Glomerular visceral epithelial cell (primary cell): ENCODE results near the gene PRKN.
A peak's percentile ranks its signal among the peaks of the same experiment; 100 is the strongest.

Experiments
- DNase-seq: peaks from one replicate; pipeline ENCODE4 v3.0.0-alpha.2; 2016; ENCODE audit errors: extremely low spot score

Gene PRKN

DNA sequence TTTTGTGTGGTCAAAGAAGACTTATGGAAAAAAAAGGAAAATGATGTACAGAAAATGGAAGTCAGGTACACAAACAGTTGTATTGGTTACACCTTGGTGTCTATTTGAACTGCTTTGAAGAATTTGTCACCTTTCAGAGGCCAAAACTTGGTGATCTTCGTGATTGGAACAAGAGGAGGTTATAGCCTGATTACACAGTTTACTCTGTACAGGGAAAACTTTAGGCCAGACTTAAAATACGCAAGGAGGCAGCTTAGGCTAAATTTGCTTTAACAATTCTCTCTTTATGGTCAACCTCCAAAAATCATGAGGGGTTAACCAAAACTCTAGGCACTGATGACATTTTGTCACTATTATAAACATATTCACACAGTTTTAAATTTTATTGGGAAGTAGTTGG lies 353.7 kb downstream of the PRKN start:
- DNase-seq: no peak

DNA sequence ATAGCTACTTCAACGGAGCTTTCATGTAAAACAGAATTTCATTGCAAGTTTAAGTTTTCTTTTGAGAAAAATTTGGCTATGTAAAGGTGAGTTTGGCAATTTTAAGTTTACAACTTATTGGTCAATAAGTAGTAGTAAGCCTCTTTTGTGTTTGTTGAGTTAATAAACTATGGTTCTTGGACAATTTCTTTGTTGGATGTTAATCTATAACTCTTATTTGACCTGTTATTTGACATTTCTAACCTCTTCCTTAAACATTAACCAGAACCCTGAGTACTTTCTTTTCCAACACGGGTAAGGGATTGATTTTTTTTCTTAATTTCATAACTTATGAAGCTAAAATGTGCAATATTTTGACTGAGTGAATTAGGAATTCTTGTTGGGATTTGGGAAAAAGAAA lies 354.4 kb downstream of the PRKN start:
- DNase-seq: peak; percentile 4

DNA sequence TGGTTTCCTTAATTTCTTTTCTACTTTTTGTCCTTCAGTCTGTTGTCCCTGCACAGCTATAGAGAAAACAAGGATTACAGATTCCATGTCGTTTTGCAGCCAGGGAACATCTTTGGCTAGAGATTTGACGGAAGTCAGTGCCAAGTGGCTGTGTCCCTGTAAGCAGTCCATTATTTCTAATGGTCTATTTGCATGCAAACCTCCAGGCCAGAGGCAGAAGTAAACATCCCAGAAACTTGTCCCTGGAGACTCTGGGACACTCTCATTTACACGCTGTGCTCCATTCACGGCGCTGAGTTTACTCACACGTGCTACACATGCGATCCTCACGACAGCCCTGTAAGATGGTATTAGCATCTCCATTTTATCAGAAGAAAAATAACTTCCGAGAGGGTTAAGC lies 355.5 kb downstream of the PRKN start:
- no peak for DNase-seq

DNA sequence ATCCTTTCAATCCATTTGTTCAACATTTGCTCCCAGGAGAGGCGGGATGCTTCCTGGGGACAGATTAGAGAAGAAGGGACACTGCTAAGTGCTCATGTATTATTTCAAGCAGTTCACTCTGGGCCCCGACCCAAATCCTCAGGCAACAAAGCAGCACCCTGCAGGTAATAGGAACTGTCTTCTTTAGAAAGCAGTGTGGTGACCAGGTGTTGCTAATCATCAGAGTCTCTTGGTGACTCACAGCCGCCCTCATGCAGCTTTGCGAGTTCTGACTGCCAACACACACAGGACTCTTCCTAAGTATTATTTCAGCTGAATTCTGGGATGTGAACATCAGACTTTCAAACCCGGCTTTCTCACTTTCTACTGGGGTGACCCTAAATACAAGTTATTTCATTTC lies 356.4 kb downstream of the PRKN start:
- DNase-seq: no peak

DNA sequence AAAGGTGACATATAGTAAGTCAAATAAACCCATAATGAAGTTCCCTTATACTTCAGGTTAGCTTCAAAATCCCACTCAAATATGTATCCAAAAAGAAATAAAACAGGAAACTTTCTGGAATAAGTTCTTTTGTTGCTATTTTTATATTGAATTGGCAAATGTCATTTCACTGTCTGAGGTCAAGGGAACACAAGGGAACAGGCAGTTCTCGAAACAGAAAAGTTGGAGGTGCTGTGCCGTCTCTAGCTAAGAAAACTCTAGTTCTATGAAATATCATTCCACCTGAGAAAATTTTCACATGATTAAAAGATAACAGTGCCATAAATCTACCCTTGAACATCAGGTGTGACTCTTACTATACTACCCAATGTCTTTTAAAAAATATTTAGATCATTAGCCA lies 358.5 kb downstream of the PRKN start:
- no peak for DNase-seq

DNA sequence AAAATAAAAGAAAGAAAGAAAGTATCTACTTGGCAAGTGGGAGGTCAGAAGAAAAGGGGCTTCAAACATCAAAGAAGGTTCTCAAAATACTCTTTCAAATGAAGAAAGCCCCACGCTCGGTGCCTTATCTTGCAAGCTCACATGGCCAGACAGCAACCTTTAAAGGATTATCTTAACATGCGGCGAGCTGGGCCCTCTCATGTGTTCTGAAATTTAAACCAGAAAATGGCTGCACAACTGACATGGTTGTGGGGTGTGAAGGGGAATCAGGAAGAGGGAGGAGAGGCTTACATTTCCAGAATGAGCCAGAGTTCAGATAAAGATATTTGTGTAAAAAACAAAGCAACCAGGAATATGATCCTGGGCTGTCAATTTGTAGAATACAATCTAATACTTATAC lies 363.1 kb downstream of the PRKN start:
- no peak for DNase-seq

DNA sequence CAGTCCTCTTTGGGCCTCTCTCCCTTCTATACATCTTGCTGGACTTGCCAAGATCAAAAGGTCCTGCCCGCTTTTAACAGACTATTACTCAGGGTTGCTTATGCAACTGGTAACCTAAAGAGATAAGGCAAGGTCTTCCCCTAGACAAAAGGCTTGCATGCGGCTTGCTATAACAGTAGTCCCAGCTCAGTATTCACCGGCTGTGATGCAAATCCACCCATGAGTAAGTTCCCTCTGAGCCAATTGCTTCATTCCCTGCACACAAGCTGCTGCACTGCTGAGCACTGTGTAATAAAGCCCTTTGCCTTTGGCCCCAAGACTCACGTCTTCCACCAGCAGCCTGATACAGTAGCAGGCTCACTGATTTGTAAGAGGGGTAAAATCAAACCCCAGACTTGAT lies 363.8 kb downstream of the PRKN start:
- no peak for DNase-seq

DNA sequence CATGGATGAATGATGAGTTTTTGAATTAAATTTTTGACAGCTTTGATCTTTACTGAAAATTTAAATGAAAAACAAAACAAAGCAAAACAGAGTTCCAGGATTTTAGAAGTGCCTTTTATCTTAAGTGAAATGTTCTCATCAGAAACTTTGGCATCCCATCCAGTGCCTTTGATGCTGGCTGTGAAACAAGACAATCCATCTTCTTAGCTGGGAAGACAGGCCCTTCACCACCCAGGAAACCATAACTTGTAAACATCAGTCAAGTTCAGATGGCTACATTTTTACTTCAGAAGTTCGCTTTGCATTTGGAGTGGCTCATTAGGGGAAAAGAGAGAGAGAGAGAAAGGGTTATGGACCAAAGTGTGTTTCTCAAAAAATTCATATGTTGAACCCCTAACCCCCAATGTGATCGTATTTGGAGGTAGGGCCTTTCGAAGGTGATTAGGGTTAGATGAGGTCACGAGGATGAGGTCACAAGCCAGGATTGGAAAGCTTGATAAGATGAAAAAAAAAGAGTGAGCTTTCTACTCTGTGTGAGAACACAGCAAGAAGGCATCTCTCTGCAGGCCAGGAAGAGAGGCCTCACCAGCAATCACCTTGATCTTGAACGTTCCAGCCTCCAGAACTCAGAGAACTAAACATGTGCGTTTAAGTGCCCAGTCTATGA lies 366.5 kb downstream of the PRKN start:
- no peak for DNase-seq

DNA sequence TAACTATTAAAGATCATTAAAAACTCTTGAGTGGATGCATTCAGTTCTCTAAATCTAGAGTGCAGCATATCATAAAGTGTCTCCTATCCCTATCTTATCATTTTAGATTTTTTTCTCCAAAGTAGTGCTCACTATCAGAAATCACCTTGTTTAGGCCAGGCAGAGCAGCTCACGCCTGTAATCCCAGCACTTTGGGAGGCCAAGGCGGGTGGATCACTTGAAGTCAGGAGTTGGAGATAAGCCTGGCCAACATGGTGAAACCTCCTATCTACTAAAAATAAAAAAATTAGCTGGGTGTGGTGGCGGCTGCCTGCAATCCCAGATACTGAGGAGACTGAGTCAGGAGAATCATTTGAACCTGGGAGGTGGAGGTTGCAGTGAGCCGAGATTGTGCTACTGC lies 368.9 kb downstream of the PRKN start:
- DNase-seq: no peak

DNA sequence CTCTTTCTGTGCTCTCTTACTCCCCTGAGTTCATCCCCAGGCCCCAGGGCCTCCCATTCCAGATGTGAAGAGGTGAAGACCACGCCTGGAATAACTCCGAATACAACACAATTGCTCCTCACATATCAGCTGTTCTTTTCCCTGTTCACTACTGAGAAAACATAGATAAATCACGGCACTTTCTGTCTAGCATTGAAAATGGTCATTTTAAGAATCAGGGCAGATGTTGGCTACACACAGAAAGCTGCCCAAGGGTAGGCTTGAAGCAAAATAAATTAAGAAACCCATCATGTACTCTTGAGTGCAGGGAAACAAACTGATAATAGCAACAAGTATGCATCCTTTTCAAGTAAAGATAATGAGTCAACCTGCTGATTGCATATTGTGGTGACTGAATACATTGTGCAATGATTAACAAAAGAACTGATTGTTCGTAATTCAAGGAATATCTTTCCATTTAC lies 382.5 kb downstream of the PRKN start:
- DNase-seq: no peak

DNA sequence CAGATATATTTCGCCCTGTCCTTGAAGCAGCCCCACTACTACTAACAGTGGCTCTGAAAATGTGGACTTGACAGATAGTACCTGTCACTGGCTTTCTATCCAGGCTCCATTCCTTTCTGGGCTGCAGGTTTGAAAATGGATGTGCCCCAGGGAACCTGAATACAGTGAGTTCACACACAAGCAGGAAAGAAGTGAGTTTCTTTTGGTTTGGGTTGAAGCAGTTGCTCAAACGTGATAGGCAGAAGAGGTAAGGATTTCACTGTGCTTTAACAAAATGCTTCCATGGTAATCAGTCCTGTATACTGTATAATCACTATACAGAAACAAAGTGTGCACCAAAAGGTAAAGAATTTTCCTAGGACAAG lies 382.9 kb downstream of the PRKN start:
- DNase-seq: no peak

DNA sequence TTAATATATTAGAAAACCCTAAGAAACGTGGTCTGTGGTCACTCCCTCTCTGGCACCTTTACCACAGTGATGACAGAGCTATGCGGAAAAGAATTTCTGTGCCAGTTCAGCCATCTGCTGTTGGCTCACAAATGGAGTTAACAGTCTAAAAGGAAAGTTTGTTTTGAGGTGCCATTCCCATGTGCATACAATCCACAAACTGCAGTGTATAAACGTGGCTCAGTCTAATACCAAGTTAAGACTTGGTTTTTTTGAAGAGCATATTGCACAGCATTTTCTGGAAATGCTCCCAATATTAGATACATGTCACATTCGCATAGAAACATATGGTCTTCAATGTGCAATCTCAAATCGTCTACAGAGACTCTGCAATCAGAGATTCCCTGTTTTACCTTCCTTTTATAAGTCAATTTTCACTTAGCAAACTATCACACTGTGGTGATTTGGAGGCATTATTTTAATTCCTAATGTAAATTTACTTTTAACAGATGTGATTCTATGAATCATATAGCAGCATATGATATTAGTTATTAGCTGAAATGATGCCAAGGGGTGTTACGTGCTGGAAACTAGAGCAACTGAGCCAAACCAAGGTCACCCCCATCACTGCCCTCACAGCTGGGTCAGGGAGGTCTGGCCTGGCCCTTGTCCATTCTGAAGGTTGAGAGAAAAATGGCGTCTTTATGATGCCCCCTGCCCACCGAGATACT lies 383.5 kb downstream of the PRKN start:
- DNase-seq: peak; percentile 52

DNA sequence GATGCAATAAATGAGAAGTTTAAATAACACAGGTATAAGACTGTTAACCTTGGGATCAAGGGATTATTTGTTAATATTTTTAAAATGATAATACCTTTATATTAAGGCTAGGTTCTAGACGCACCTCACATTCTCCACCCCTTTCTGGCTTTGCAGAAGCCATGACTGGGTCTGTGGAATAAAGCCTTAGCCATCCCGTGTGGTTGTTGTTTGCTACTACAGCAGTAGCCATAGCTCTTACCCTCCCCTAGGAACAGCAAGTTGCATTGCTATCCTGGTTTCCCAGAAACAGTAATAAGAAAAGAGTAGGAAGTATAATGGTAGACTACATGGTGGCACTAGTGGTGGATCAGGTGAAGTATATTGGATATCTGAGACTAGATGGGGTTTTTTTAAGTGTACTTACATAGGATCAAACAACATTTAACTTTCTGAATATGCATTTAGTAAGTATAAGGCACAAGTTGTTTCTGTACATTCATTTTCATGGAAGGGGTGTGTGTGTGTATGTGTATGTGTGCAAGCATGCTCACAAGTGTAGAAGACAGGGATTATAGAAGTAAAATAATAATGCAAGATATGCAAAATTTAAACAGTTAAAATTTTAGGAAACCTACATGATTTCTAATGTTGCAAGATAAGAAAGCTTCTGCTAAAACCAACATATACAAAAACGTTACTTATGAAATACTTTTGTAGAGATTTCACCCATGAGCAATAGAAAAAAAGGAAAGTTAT lies 384.2 kb downstream of the PRKN start:
- DNase-seq: no peak

DNA sequence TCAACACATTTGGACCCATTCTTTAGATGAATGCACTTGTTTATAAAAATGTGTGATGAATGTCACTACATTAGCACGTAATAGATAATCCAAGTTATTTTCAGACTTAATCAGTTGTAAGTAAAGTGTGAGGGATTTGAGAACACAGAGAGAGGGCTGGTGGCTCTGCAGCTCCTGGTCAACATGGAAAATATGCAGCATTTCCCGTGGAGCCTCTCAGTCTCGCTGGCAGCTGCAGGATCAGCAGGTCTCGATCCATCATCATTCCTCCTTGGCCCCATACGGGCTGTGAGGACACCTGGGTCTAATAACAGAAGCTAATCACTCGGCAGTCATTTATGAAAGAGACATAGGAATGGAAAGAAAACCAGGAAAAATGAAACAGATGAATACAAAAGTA lies 390.2 kb downstream of the PRKN start:
- DNase-seq: no peak

DNA sequence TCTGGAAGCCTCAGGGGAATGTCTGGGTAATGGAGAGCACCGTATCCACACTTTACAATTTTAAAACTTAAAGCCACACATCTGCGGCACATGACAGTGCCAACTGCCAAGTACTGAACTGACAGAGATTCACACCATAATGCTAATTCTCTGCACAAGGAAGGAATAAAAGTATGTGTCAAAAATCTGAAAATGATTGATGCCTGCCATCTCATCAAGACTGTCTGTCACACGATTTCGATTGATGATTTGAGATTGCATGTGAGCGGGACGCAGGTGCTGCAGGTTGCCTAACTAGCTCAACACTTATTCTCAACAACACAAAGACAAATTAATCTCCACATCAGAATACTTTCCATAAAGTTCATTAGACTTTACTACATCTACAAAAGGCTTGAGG lies 391.2 kb downstream of the PRKN start:
- DNase-seq: no peak

DNA sequence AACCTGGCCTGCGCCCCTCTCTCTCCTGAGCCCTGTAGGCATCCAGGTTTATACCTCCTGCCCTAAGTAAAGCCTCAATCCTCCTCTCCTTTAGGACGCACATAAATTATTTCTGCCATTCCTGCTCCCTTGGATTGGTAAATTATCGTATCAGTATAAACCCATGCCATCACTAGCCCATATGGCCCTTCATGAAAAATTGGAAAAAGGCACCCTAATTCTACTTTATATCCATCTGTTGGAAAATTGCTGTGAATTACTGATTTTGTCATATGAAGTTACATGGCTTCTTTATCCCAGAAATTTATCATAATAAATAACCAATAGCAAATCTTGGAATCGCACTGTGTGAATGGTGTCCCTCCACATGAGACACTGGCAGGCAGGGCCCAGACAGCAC lies 395.2 kb downstream of the PRKN start:
- no peak for DNase-seq

DNA sequence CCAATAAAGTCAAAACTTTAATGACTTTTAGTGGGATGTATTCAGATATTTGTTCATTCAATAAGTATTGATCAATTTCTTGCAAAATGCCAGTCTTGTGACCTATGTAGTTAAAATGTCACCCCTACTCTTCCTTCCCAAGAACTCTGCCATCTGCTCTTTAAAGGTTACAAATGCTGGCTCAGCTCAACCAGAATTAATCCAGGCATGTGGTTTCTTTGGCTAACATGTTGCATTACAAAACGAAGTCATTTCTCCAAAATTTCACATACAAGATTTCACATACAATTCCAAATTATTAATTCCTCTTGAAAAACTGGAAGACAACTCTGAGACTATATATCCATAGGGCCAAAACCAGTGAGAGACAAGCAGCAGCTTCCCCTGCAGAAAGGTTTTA lies 395.7 kb downstream of the PRKN start:
- DNase-seq: no peak

DNA sequence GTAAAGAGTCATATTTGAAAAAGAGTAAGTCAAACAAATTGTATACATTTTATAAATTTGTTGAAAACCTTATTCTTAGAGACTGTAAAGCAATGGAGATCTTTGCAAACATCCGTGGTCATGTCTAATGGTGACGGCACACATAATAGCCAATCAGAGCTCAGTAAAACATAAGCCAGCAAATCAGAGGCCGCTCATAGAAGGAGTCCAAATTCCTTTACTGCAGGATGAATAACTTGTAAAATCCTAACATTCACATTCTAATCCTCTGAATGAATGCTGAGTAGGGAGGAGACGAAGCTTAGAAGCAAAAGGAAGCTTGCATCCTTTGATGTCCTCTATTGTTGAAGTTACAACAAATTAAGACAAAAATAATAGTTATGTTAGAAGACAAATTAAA lies 401.7 kb downstream of the PRKN start:
- no peak for DNase-seq

DNA sequence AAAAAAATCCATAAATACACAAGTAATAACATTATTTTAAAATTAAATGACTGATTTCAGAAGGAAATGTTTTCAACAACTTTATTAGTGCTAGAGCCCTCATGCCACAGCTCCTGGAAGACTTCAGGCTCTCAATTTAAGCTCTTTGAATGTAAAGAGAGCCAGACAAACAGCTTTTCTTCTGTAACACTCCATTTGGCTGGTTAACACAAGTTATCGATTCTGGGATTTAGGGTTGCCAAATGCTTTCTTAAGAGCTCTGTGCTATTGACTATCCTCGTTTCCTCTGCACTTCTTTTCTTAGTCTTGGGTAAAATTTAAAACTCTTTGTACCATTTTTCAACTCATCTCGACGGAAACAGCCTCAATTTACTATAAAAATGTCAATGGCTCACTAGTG lies 402.5 kb downstream of the PRKN start:
- DNase-seq: no peak

DNA sequence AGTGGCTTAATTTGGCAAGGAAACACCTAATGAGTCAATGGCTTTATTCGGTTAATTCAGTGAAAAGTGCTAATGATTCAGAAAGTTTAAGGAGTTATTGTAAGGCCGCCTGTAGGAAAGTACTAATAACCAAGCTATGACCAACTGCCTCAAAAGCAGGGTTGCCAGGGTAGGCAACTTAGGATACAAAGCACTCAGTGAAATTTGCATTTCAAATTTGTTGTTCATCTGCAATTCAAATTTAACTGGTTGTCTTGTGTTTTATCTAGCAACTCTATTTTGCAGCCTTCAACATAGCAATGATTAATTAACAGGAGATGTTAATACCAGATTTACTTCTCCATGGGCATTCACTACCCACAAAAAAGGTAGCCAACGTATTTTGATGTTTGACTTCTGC lies 412.3 kb downstream of the PRKN start:
- no peak for DNase-seq

DNA sequence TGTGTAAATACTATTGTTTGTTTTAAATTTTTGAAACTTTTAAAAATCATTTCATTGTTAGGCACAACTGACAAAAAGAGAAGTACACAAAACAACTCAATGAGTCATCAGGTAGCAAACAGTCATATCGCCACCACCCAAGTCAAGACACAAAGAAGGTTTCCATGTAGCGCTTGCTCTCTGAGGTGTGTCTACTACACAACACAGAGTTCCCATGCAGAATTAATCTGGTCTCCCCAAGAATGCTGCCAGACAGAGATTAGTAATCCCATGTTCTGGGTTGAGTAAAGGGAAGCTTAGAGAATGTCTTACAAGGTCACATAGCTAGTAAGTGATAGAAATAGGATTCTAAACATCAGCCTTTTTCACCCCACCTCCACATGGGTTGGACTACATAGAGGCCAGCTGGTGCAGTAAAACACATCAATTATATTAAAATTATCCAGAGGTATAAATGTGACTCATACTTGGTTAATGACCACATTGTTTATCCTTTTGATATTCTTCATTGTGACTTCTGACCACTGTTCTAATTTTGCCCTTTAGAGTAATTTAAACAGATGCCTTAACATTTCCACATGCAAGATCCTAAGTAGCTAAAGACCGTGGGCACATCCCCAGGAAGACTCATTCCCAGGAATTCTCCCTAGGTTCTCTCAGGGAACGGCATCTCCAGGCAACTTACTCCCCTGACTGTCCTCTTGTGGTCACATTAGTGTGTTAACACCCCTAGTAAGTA lies 413.5 kb downstream of the PRKN start:
- no peak for DNase-seq

DNA sequence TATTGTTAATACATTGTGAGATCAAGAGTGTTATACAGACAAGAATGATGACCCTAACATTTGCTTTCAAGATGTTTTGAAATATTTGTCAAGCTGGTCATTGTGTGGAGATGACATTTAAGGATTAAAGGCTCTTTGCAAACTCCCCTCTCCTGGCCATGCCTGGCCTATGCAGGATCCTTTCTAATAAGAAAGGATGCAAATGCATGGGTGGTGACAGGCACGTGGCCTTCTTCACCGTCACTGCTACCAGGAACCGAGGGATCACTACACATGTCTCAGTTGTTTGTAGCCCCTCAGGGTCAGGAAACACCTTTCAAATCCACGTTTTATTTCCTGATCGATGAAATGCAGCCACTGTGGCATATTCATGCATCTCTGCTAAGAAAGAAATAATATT lies 419.7 kb downstream of the PRKN start:
- no peak for DNase-seq
